NCI-H146 treated with DMSO at 0.1 percent for 48 hours (cell line): Measurements from ENCODE around the gene NME5.
"Not testable (repeated sequence)": the region's sequence is repeated elsewhere in the genome, so short reads cannot be mapped to it uniquely, and the experiment has no call there.

Experiments used
- DNase-seq: peaks from one replicate; lab custom pipeline; 2025; ENCODE audit not compliant: unreplicated experiment; lab: John Stamatoyannopoulos, UW

The NME5 gene

GRCh38 chr5:138138949-138139780 lies at the start of gene NME5:
Gene NME5 (minus strand): TSS chr5:138139428. CDS start chr5:138138780, 648 bp downstream.
- DNase-seq, result peak; percentile 51

- DNase-seq, result no peak
Observed at GRCh38 chr5:138188626-138189025, 49.4 kb upstream of the NME5 start.

GRCh38 chr5:138186002-138186447 lies 46.8 kb upstream of the NME5 start:
- DNase-seq, result no peak

GRCh38 chr5:138182808-138183207 lies 43.6 kb upstream of the NME5 start:
- no peak for DNase-seq

GRCh38 chr5:138180841-138181240 lies 41.6 kb upstream of the NME5 start:
- no peak for DNase-seq

GRCh38 chr5:138180183-138180782 lies 41.1 kb upstream of the NME5 start:
- DNase-seq, result peak; percentile 10

- DNase-seq, result no peak
Observed at GRCh38 chr5:138179277-138179857, 40.1 kb upstream of the NME5 start.

- DNase-seq, result peak; percentile 92
Observed at GRCh38 chr5:138178516-138179276, 39.5 kb upstream of the NME5 start, which contains the start of the genes BRD8 and KIF20A. Gene BRD8 (minus strand): TSS chr5:138178630. CDS start chr5:138178614, 16 bp downstream. Gene KIF20A (plus strand): TSS chr5:138179112. CDS start chr5:138179681, 569 bp downstream.

GRCh38 chr5:138177941-138178515 lies 38.8 kb upstream of the NME5 start:
- no peak for DNase-seq

- DNase-seq, result no peak
Observed at GRCh38 chr5:138170299-138170698, 31.1 kb upstream of the NME5 start.

- DNase-seq, result no peak
Observed at GRCh38 chr5:138169124-138169523, 29.9 kb upstream of the NME5 start.

- no peak for DNase-seq
Observed at GRCh38 chr5:138163721-138164120, 24.5 kb upstream of the NME5 start.

- DNase-seq, result no peak
Observed at GRCh38 chr5:138160706-138161105, 21.5 kb upstream of the NME5 start.

GRCh38 chr5:138159666-138160065 lies 20.4 kb upstream of the NME5 start:
- no peak for DNase-seq

- DNase-seq, result no peak
Observed at GRCh38 chr5:138157626-138158025, 18.4 kb upstream of the NME5 start.

- not testable (repeated sequence) for DNase-seq
Observed at GRCh38 chr5:138155977-138156376, 16.7 kb upstream of the NME5 start.

GRCh38 chr5:138149530-138149929 lies 10.3 kb upstream of the NME5 start:
- no peak for DNase-seq

- no peak for DNase-seq
Observed at GRCh38 chr5:138148811-138149210, 9.6 kb upstream of the NME5 start.

- not testable (repeated sequence) for DNase-seq
Observed at GRCh38 chr5:138143578-138143977, 4.3 kb upstream of the NME5 start.

- no peak for DNase-seq
Observed at GRCh38 chr5:138141734-138142133, 2.5 kb upstream of the NME5 start.

- no peak for DNase-seq
Observed at GRCh38 chr5:138140268-138140667, 1.0 kb upstream of the NME5 start.
